Fibroblast of the aortic adventitia (primary cell): ENCODE data around the gene NRXN3. TPM values are rescaled to one million over a fixed set of nuclear protein-coding genes. Genes with fewer than 3 reads are reported as not detected.
A peak's percentile ranks its signal among the peaks of the same experiment; 100 is the strongest.

Experiments used
- DNase-seq: peaks from one replicate; pipeline ENCODE4 v3.0.0-alpha.2; 2010; ENCODE audit warnings: low read depth
- H3K4me3 ChIP-seq: 2 replicates; pipeline ENCODE4 v1.5.1; 2011; ENCODE audit warnings: low read depth, mild to moderate bottlenecking, control low read depth, low read length, moderate library complexity
- total RNA-seq: library from RNA; depleted of rRNA; stranded (reverse); fragments of >200 nt; gene quantifications from 2 replicates; pipeline ENCODE4 v1.2.3, GENCODE V29; 2012; ENCODE audit warnings: low replicate concordance
- TF ChIP-seq, protein P1 (sequence below): IDR thresholded peaks from 2 replicates; pipeline ENCODE4 v1.5.1; 2011; ENCODE audit warnings: mild to moderate bottlenecking, low read length, control low read depth, inconsistent platforms; ENCODE audit not compliant: insufficient read depth

NRXN3 gene
- total RNA-seq, 1 donor, result 0.18 TPM

DNA sequence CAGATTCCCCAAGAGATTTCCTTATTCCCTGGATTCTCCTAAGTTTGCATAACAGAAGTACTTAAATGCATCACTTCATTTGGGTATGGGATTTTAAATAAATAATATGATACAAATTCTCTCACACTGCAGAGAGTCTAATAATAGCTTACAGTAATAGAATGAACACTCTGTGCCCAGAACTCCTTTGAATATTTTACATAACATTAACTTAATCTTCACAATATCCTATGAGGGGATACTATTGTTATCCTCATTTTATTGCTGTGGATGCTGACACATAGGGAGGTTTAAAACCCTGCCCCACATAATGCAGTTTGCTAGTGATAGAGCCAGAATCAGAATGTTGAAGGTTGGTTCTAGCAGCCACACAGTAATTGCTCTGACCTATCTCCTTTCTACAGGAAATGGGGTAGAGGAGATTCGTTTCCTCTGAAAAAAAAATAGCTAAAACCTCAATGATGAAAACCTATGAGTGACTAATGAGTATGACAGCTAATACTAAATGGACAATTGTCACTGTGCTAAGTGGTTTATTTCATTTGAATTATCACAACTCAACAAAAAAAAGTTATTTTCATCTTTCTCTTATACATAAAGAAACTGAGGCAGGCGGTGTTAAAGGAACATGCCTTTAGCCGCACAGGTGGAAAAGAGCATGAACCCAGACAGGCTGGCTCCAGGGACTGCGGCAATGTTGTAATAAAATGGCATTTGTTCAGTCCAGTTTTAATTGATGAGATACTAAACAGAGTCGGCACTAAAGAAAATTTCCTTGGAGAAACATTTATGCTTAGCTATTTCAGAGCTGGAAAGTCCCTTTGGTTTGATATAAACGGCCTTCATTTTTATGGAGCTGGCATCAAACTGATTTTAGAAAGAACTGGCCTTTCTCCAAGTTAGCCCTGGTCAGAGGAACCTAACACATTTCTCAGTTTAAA is 880.9 kb downstream of the NRXN3 start:
- no peak overlapping the region for H3K4me3 ChIP-seq
- DNase-seq, result no peak
- TF ChIP-seq, protein P1, sequence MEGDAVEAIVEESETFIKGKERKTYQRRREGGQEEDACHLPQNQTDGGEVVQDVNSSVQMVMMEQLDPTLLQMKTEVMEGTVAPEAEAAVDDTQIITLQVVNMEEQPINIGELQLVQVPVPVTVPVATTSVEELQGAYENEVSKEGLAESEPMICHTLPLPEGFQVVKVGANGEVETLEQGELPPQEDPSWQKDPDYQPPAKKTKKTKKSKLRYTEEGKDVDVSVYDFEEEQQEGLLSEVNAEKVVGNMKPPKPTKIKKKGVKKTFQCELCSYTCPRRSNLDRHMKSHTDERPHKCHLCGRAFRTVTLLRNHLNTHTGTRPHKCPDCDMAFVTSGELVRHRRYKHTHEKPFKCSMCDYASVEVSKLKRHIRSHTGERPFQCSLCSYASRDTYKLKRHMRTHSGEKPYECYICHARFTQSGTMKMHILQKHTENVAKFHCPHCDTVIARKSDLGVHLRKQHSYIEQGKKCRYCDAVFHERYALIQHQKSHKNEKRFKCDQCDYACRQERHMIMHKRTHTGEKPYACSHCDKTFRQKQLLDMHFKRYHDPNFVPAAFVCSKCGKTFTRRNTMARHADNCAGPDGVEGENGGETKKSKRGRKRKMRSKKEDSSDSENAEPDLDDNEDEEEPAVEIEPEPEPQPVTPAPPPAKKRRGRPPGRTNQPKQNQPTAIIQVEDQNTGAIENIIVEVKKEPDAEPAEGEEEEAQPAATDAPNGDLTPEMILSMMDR, result no peak

GRCh38 chr14:79051742-79052141 is 881.6 kb downstream of the NRXN3 start:
- TF ChIP-seq, protein P1, result no peak
- no peak for DNase-seq
- H3K4me3 ChIP-seq, result no peak overlapping the region

GRCh38 chr14:79056879-79057278 is 886.7 kb downstream of the NRXN3 start:
- TF ChIP-seq, protein P1, result no peak
- DNase-seq, result peak; percentile 2
- no peak overlapping the region for H3K4me3 ChIP-seq

- no peak overlapping the region for H3K4me3 ChIP-seq
- TF ChIP-seq, protein P1, result no peak
- DNase-seq, result no peak
These were observed 887.2 kb downstream of the NRXN3 start for GRCh38 chr14:79057333-79057732.

- H3K4me3 ChIP-seq, result no peak overlapping the region
- DNase-seq, result no peak
- TF ChIP-seq, protein P1, result no peak
These were observed 892.1 kb downstream of the NRXN3 start for GRCh38 chr14:79062226-79062625.

DNA sequence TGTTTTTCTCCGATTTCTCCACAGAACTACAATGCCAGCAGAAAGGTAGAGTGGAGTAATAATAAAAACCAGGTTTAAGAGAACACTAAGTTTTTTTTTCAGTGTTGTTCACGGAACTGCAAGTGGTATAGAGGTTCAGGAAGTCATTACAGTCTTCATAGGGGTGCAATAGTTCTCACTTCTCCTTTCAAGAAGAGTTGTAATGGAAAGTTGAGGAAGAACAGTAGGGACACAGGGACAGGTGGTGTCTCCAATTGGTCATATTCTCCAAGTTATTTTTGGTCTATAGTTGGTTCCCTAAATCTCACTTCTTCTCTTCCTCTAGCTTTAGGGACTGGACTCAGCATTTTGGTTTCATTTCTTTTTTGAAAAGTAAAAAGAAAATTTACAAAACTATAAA is 894.0 kb downstream of the NRXN3 start:
- H3K4me3 ChIP-seq, result no peak overlapping the region
- no peak for DNase-seq
- TF ChIP-seq, protein P1, result no peak

- no peak overlapping the region for H3K4me3 ChIP-seq
- TF ChIP-seq, protein P1, result no peak
- DNase-seq, result no peak
These were observed 904.3 kb downstream of the NRXN3 start for GRCh38 chr14:79074510-79074909.
